ENCODE data around the gene BCL2L12.
A peak's percentile ranks its signal among the peaks of the same experiment; 100 is the strongest.

BCL2L12 gene

DNA sequence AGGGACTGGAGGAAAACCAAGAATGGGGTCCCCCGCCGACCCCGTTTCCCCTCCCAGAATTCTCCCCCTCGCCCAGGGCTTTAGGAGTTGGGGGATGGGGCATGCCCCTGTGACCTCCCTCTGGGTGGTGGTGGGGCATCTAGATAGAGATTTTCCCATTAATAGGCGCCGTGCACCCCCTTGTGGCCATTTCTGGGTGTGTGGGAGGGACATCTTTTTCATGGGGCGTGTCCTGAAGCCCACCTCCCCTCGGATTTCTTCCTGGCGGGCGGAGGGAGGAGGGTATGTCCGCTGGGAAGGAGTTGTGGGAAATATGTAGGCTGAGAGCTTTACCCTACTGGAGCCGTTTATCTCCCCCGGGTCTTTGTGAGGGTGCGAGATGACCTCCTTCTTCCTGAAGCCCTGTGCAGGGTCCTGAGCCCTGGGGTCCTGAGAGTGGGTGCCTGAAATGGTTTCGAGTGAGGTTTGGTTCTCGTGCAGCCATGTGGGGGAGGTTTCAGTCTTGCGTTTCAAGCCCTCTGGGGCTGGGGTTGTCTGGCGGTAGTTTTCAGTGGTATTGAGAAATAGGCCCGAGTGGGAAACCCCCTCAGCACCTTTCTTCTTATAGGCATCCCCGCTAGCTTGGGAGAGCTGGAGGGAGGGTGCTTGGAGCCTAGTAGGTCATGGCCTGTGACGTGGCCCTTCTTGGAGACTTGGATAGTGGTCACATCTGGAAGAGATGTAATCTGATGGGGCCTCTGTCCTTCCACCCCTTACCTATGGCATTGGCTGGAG is 12.4 kb downstream of the BCL2L12 start:
- Histone ChIP-seq H3K4me3 (peak overlapping the region; percentile 99), H3K36me3 (peaks cover 28% of the 10 kb centered on the region), H3K27me3 (no peaks in the 10 kb centered on the region), H3K27ac (peak overlapping the region; percentile 100), H3K4me2 (peak overlapping the region; percentile 97), H3K4me1 (peaks cover 62% of the 10 kb centered on the region), H4K20me1 (peaks cover 55% of the 10 kb centered on the region), H3K9ac (peak overlapping the region; percentile 100), H3K9me3 (no peaks in the 10 kb centered on the region)
- peak; percentile 83 for TF ChIP-seq Cebpa-rat (IDR thresholded peaks at IDR 0.05)

GRCh38 chr19:49678985-49679770 is 13.4 kb downstream of the BCL2L12 start:
- H3K9me3 ChIP-seq = no peaks in the 10 kb centered on the region
- H3K36me3 ChIP-seq = peaks cover 34% of the 10 kb centered on the region
- H4K20me1 ChIP-seq = peaks cover 66% of the 10 kb centered on the region
- H3K27me3 ChIP-seq = no peaks in the 10 kb centered on the region
- 0 out of 2 replicates have a peak overlapping the region, but pooled peaks have one; percentile 6 for H3K9ac ChIP-seq
- H3K4me1 ChIP-seq = peaks cover 52% of the 10 kb centered on the region
- TF ChIP-seq Cebpa-rat (IDR thresholded peaks at IDR 0.05) = no peak
- H3K4me2 ChIP-seq = peak overlapping the region; percentile 97
- peak overlapping the region; percentile 99; the same call in 1 of the 2 replicates for H3K4me3 ChIP-seq
- H3K27ac ChIP-seq = 0 out of 2 replicates have a peak overlapping the region, but pooled peaks have one; percentile 18

DNA sequence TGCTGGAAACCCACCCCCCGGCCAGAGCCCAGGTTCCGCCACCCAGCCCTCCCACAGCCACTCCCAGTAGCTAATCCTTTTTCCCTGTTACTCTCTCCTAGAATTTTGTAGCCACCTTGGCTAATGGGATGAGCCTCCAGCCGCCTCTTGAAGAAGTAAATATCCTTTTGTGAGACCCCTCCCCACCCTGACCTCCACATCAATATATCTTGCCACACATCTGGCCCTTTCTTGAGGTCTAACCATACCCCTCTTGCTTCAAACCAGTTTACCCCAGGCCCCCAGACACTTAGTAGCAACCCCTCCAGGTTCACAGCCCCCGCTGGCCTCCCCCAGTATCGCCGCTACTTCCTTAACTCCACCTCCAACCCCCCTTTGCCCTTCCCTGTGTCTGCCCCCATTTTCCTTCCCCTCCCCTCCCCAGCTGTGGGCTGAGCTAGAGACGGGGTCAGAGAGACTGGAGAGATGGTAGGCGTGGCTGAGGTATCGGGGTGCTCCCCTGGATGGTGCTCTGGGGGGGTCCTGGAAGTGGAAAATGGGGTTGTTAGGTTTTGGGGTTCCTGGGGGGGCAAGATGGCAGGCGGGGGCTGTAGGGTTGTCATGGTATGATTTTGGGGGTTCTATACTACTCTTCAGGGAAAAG is 14.2 kb downstream of the BCL2L12 start:
- Histone ChIP-seq H3K9ac (peak overlapping the region; percentile 48; the same call in 1 of the 2 replicates), H3K4me1 (peaks cover 45% of the 10 kb centered on the region), H3K4me3 (peak overlapping the region; percentile 22; the same call in 1 of the 2 replicates), H4K20me1 (peaks cover 73% of the 10 kb centered on the region), H3K27ac (peak overlapping the region; percentile 26; the same call in 1 of the 2 replicates), H3K27me3 (no peaks in the 10 kb centered on the region), H3K4me2 (peak overlapping the region; percentile 97), H3K36me3 (peaks cover 41% of the 10 kb centered on the region), H3K9me3 (no peaks in the 10 kb centered on the region)
- TF ChIP-seq Cebpa-rat (IDR thresholded peaks at IDR 0.05) = no peak

DNA sequence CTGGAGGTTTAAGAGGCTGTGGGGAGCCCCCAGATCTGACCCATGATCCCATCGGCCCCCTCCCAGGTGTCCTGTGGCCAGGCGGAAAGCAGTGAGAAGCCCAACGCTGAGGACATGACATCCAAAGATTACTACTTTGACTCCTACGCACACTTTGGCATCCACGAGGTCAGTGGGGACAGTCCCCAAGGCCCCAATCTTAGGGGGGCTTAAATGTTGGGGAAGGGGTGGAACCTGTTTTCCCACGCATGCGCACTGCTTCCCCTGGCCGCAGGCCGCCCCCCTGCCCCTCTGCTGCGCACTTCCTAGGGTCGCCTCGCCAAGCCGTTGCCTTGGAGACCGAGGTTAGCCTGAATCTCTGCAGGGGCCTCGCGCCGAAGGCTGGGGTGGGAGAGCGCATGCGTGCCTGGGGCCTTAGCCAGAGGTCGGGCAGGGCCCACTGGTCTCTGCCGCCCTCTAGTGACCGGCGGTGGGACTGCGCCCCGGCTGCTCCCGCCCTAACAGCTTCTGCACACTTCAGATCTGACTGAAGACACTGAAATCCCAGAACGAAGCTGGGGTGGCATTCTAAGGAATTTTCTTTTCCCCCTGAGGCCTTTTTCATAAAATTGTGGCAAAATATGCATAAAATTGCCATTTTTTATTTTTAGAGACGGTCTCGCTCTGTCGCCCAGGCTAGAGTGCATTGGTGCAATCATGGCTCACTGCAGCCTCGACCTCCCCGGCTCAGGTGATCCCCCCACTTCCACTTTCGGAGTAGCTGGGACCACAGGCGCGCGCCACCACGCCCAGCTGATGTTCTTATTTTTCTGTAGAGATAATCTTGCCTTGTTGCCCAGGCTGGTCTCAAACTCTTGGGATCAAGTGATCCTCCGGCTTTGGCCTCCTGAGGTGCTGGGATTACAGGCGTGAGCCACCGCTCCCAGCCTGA is 15.0 kb downstream of the BCL2L12 start:
- no peaks in the 10 kb centered on the region for H3K27me3 ChIP-seq
- TF ChIP-seq Cebpa-rat (IDR thresholded peaks at IDR 0.05) = no peak
- peaks cover 81% of the 10 kb centered on the region for H4K20me1 ChIP-seq
- H3K9me3 ChIP-seq = no peaks in the 10 kb centered on the region
- H3K9ac ChIP-seq = peak overlapping the region; percentile 48; the same call in 1 of the 2 replicates
- peak overlapping the region; percentile 97 for H3K4me2 ChIP-seq
- peak overlapping the region; percentile 22; the same call in 1 of the 2 replicates for H3K4me3 ChIP-seq
- peak overlapping the region; percentile 26; the same call in 1 of the 2 replicates for H3K27ac ChIP-seq
- H3K36me3 ChIP-seq = peaks cover 49% of the 10 kb centered on the region
- H3K4me1 ChIP-seq = peaks cover 37% of the 10 kb centered on the region

- peaks cover 58% of the 10 kb centered on the region for H3K36me3 ChIP-seq
- H4K20me1 ChIP-seq = peaks cover 90% of the 10 kb centered on the region
Measured at GRCh38 chr19:49681830-49682229, 16.1 kb downstream of the BCL2L12 start.

DNA sequence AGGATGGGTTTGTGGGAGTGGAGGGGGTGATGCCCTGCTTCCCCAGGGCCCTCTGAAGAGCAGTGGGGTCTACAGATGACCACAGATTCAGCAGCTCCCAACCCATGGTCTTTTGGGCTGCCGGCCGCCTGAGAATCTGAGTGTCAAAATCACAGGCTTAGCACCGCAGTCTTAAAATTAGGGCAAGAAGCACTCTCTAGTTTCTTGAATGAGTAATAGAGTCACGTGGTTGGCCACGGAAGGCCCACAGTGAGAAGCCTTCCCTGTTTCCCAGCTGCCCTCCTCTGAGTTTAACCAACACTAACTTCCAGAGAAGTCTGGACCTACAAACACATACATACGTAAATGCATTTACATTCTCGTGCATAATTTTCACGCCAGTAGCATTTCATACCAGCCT is 16.5 kb downstream of the BCL2L12 start:
- Histone ChIP-seq H4K20me1 (peaks cover 94% of the 10 kb centered on the region), H3K27ac (no peak overlapping the region), H3K36me3 (peaks cover 62% of the 10 kb centered on the region), H3K4me1 (peaks cover 38% of the 10 kb centered on the region), H3K4me2 (no peak overlapping the region), H3K9me3 (no peaks in the 10 kb centered on the region), H3K27me3 (no peaks in the 10 kb centered on the region), H3K9ac (no peak overlapping the region), H3K4me3 (no peak overlapping the region)
- TF ChIP-seq Cebpa-rat (IDR thresholded peaks at IDR 0.05) = no peak

More at GRCh38 chr19:49681830-49682229, 16.1 kb downstream of the BCL2L12 start:
- H3K4me1 ChIP-seq = peaks cover 34% of the 10 kb centered on the region
- H3K4me3 ChIP-seq = no peak overlapping the region
- H3K9me3 ChIP-seq = no peaks in the 10 kb centered on the region
- no peaks in the 10 kb centered on the region for H3K27me3 ChIP-seq
- no peak overlapping the region for H3K9ac ChIP-seq
- no peak overlapping the region for H3K4me2 ChIP-seq
- no peak for TF ChIP-seq Cebpa-rat (IDR thresholded peaks at IDR 0.05)
- no peak overlapping the region for H3K27ac ChIP-seq

DNA sequence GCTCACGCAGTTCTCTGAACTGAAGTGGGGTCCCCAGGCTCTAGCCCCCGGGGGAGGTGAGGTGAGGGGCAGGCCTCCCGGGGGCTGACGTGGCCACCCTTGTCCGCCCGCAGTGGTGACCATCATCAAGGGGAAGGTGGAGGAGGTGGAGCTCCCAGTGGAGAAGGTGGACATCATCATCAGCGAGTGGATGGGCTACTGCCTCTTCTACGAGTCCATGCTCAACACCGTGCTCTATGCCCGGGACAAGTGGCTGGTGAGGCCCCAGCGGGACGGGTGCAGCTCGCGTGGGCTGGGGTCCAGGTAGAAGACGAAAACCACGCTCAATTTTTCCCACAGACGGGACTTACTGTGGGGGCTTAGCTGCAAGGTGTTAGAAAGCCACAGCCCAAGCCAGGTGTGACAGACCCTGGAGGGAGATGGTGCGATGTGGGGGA is 18.1 kb downstream of the BCL2L12 start:
- peaks cover 77% of the 10 kb centered on the region for H3K36me3 ChIP-seq
- H4K20me1 ChIP-seq = peaks cover 97% of the 10 kb centered on the region
- H3K27me3 ChIP-seq = no peaks in the 10 kb centered on the region
- no peak for TF ChIP-seq Cebpa-rat (IDR thresholded peaks at IDR 0.05)
- no peaks in the 10 kb centered on the region for H3K9me3 ChIP-seq
- peaks cover 46% of the 10 kb centered on the region for H3K4me1 ChIP-seq
- H3K27ac ChIP-seq = no peak overlapping the region
- H3K4me3 ChIP-seq = no peak overlapping the region
- no peak overlapping the region for H3K4me2 ChIP-seq
- no peak overlapping the region for H3K9ac ChIP-seq

GRCh38 chr19:49684251-49684982 is 18.7 kb downstream of the BCL2L12 start:
- peaks cover 5% of the 10 kb centered on the region; the same call in 1 of the 2 replicates for H3K27me3 ChIP-seq
- H3K4me2 ChIP-seq = no peak overlapping the region
- peaks cover 45% of the 10 kb centered on the region for H3K4me1 ChIP-seq
- no peak overlapping the region for H3K4me3 ChIP-seq
- H3K27ac ChIP-seq = no peak overlapping the region
- no peak overlapping the region for H3K9ac ChIP-seq
- peaks cover 97% of the 10 kb centered on the region for H4K20me1 ChIP-seq
- no peak for TF ChIP-seq Cebpa-rat (IDR thresholded peaks at IDR 0.05)
- no peaks in the 10 kb centered on the region for H3K9me3 ChIP-seq
- H3K36me3 ChIP-seq = peaks cover 83% of the 10 kb centered on the region

All from BLaER1 (cell line).